Smooth muscle cell (in vitro differentiated cells): Measurements from ENCODE around the gene FCAMR. TPM values are rescaled to one million over a fixed set of nuclear protein-coding genes. Genes with fewer than 3 reads are reported as not detected.

Experiments used
- DNase-seq: peaks from one replicate; lab custom pipeline; 2025; ENCODE audit not compliant: unreplicated experiment; lab: John Stamatoyannopoulos, UW
- H2AFZ ChIP-seq: fragments of 200-600 bp; sonication (generic); 2 replicates; pipeline ENCODE4 v1.6.0; 2016; ENCODE audit warnings: antibody characterized with exemption, low read depth, mild to moderate bottlenecking
- H3F3A ChIP-seq: fragments of 200-600 bp; sonication (generic); 2 replicates; pipeline ENCODE4 v1.6.0; 2017; ENCODE audit warnings: antibody characterized with exemption, low read depth
- H3K27ac ChIP-seq: fragments of 200-600 bp; sonication (generic); 2 replicates; pipeline ENCODE4 v1.5.1; 2016; ENCODE audit warnings: low read depth, mild to moderate bottlenecking
- H3K27me3 ChIP-seq: fragments of 200-600 bp; sonication (generic); 2 replicates; pipeline ENCODE4 v1.6.1; 2016; ENCODE audit warnings: low read depth, mild to moderate bottlenecking
- H3K36me3 ChIP-seq: fragments of 200-600 bp; sonication (generic); 2 replicates; pipeline ENCODE4 v1.5.1; 2016; ENCODE audit warnings: low read depth
- H3K4me1 ChIP-seq: fragments of 200-600 bp; sonication (generic); 2 replicates; pipeline ENCODE4 v1.5.1; 2016; ENCODE audit warnings: low read depth
- H3K4me2 ChIP-seq: fragments of 200-600 bp; sonication (generic); 2 replicates; pipeline ENCODE4 v1.6.0; 2016; ENCODE audit warnings: mild to moderate bottlenecking
- H3K4me3 ChIP-seq: fragments of 200-600 bp; sonication (generic); 2 replicates; pipeline ENCODE4 v1.5.1; 2016; ENCODE audit warnings: mild to moderate bottlenecking
- H3K79me2 ChIP-seq: fragments of 200-600 bp; sonication (generic); 2 replicates; pipeline ENCODE4 v1.6.0; 2016; ENCODE audit warnings: low read depth, mild to moderate bottlenecking
- H3K9ac ChIP-seq: fragments of 200-600 bp; sonication (generic); 2 replicates; pipeline ENCODE4 v1.6.0; 2016; ENCODE audit warnings: low read depth
- H3K9me3 ChIP-seq: fragments of 200-600 bp; sonication (generic); replicated peaks from 2 replicates; pipeline ENCODE4 v1.5.1; 2016; ENCODE audit warnings: low read depth
- H4K20me1 ChIP-seq: fragments of 200-600 bp; sonication (generic); 2 replicates; pipeline ENCODE4 v1.6.0; 2016; ENCODE audit warnings: low read depth
- CTCF ChIP-seq: fragments of 200-600 bp; sonication (generic); IDR thresholded peaks from 2 replicates; pipeline ENCODE4 v1.5.1; 2017; ENCODE audit warnings: borderline replicate concordance, mild to moderate bottlenecking, antibody characterized with exemption; ENCODE audit not compliant: insufficient read depth, poor library complexity, severe bottlenecking
- WGBS: methylation state at CpG from one replicate; pipeline ENCODE4 v1.1.7; 2016; ENCODE audit warnings: low lambda C conversion rate; 5-methylcytosine and 5-hydroxymethylcytosine counted together
- polyA plus RNA-seq: library from polyadenylated mRNA; unstranded; fragments of >200 nt; fragmentation: Nextera tagmentation; extraction: Ambion mirVana; gene quantifications from 2 replicates; pipeline ENCODE4 v1.2.1, GENCODE V29; 2016
- total RNA-seq: library from RNA; depleted of rRNA; stranded (reverse); fragments of >200 nt; gene quantifications from 2 replicates; pipeline ENCODE4 v1.2.3, GENCODE V29; 2014

Gene FCAMR
- total and polyA plus RNA-seq, 2 experiments from 2014 or later: not detected

GRCh38 chr1:207013321-207014085 lies 43.2 kb upstream of the FCAMR start:
- Histone ChIP-seq H3K4me3 (no peak overlapping the region), H4K20me1 (no peaks in the 10 kb centered on the region), H2AFZ (no peak overlapping the region), H3K79me2 (no peaks in the 10 kb centered on the region), H3K27me3 (no peaks in the 10 kb centered on the region), H3F3A (no peaks in the 10 kb centered on the region), H3K4me1 (no peaks in the 10 kb centered on the region), H3K36me3 (no peaks in the 10 kb centered on the region), H3K9me3 (no peaks in the 10 kb centered on the region), H3K9ac (no peak overlapping the region), H3K27ac (no peak overlapping the region), H3K4me2 (no peak overlapping the region)
- DNase-seq: no peak
- 82% methylated on average over 6 of the region's 6 CpGs for WGBS
- TF ChIP-seq CTCF: no peak

GRCh38 chr1:207010726-207011125 lies 40.5 kb upstream of the FCAMR start:
- no peak overlapping the region for H3K27ac ChIP-seq
- H3K9ac ChIP-seq: no peak overlapping the region
- H4K20me1 ChIP-seq: no peaks in the 10 kb centered on the region
- H3K4me1 ChIP-seq: peaks cover 3% of the 10 kb centered on the region
- H3F3A ChIP-seq: peaks cover 4% of the 10 kb centered on the region
- DNase-seq: no peak
- 97% methylated on average over 2 of the region's 2 CpGs for WGBS
- TF ChIP-seq CTCF: no peak
- no peak overlapping the region for H2AFZ ChIP-seq
- H3K27me3 ChIP-seq: no peaks in the 10 kb centered on the region
- no peak overlapping the region for H3K4me2 ChIP-seq
- H3K9me3 ChIP-seq: no peaks in the 10 kb centered on the region
- H3K4me3 ChIP-seq: no peak overlapping the region
- no peaks in the 10 kb centered on the region for H3K79me2 ChIP-seq
- no peaks in the 10 kb centered on the region for H3K36me3 ChIP-seq

DNA sequence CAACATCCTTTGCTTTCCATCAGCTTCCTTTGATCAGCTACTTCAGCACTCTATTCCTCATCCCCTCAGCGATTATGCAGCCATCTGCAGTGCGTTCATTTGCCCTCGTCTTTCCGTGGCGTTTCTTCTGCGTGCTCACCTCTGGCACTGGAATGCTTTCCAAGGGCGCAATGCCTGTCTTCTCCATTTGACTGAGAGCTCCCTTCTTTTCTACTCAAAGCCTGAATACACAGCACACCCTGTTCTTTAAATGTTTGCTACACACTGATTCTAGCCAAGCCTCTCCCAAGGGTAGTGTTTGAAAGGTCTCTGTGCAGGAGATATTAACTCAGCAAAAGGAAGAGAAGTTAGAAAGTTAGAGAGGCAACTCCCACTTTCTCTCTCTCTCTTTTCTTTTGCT lies 39.7 kb upstream of the FCAMR start:
- Histone ChIP-seq H3K4me1 (peaks cover 3% of the 10 kb centered on the region), H3K9ac (no peak overlapping the region), H4K20me1 (no peaks in the 10 kb centered on the region), H3K4me2 (no peak overlapping the region), H3K36me3 (no peaks in the 10 kb centered on the region), H3K27ac (no peak overlapping the region), H3K9me3 (no peaks in the 10 kb centered on the region), H3K4me3 (no peak overlapping the region), H2AFZ (no peak overlapping the region), H3F3A (peaks cover 4% of the 10 kb centered on the region), H3K79me2 (no peaks in the 10 kb centered on the region), H3K27me3 (no peaks in the 10 kb centered on the region)
- no peak for TF ChIP-seq CTCF
- no peak for DNase-seq
- WGBS: 95% methylated on average over 7 of the region's 7 CpGs
